ENCODE results near the gene ADAM19.

- TF ChIP-seq POLR2AphosphoS5 (IDR thresholded peaks at IDR 0.05; ENCODE audit: low read depth, low read length) (no peak), POLR2A (IDR thresholded peaks at IDR 0.05; ENCODE audit: low read depth, low read length) (no peak)
Measured at GRCh38 chr5:157528036-157528632, 47.4 kb downstream of the ADAM19 start.

All from GM12892 (cell line).